Gastroesophageal sphincter (tissue), 4 donors: ENCODE measurements around the gene ZMYND10. TPM values are rescaled to one million over a fixed set of nuclear protein-coding genes. Genes with fewer than 3 reads are reported as not detected.
A peak's percentile ranks its signal among the peaks of the same experiment; 100 is the strongest.

Experiments used
- ATAC-seq: fragments of 150-250 bp; one replicate; pipeline ENCODE4 v1.9.1; 2016; ENCODE audit warnings: mild to moderate bottlenecking, moderate library complexity
- H3K27ac ChIP-seq, 4 donors: fragments of 200-600 bp; sonication (generic) in 3 of 4; 1 replicate in 3 of 4; 2 replicates in 1 of 4; pipeline ENCODE4 v1.5.1; 2016 to 2019
- H3K27me3 ChIP-seq: fragments of 200-600 bp; sonication (generic); one replicate; pipeline ENCODE4 v1.5.1; 2019
- H3K36me3 ChIP-seq, 2 donors: fragments of 200-600 bp; sonication (generic); one replicate each; pipeline ENCODE4 v1.5.1; 2019; ENCODE audit warnings: control low read depth in 1 of 2
- H3K4me1 ChIP-seq, 3 donors: fragments of 200-600 bp; sonication (generic); 1 replicate in 2 of 3; 2 replicates in 1 of 3; pipeline ENCODE4 v1.5.1; 2016 to 2019; ENCODE audit warnings: control low read depth in 2 of 3
- H3K4me3 ChIP-seq, 2 donors: fragments of 200-600 bp; sonication (generic); one replicate each; pipeline ENCODE4 v1.5.1; 2019; ENCODE audit warnings: mild to moderate bottlenecking in 1 of 2, moderate library complexity in 1 of 2
- H3K9me3 ChIP-seq, 3 donors: fragments of 200-600 bp; sonication (generic); one replicate each; pipeline ENCODE4 v1.5.1; 2017 to 2019; ENCODE audit warnings: control low read depth in 2 of 3
- EP300 ChIP-seq: sonication (generic); formaldehyde crosslinking; IDR thresholded peaks from one replicate; pipeline ENCODE4 v1.6.1; 2017; ENCODE audit warnings: antibody characterized with exemption, mild to moderate bottlenecking
- POLR2A ChIP-seq, 2 donors: fragments of 450-650 bp; IDR thresholded peaks; one replicate each; pipeline ENCODE4 v1.6.1; 2017; ENCODE audit warnings: antibody characterized with exemption in 2 of 2, mild to moderate bottlenecking in 2 of 2, moderate library complexity in 1 of 2
- POLR2AphosphoS5 ChIP-seq: sonication (generic); formaldehyde crosslinking; IDR thresholded peaks from one replicate; pipeline ENCODE4 v1.6.1; 2017; ENCODE audit warnings: antibody characterized with exemption
- WGBS, 2 donors: methylation state at CpG; one replicate each; pipeline ENCODE4 v1.1.5; 2018; ENCODE audit warnings: low coverage in 1 of 2; 5-methylcytosine and 5-hydroxymethylcytosine counted together
- total RNA-seq, 4 donors: library from RNA; depleted of rRNA; stranded (reverse); fragments of >200 nt; gene quantifications; one replicate each; pipeline ENCODE4 v1.1.0, GENCODE V29; 2016
- TF ChIP-seq, protein P1 (sequence below), 4 experiments: fragments of 200-600 bp in 2 of 4; fragments of 450-650 bp in 2 of 4; sonication (generic) in 1 of 4; IDR thresholded peaks; one replicate each; pipeline ENCODE4 v1.5.1; 2017 to 2019; ENCODE audit warnings: antibody characterized with exemption in 4 of 4, mild to moderate bottlenecking in 2 of 4, moderate library complexity in 2 of 4

The ZMYND10 gene
- total RNA-seq, 4 donors from 2014 or later, result 0.54 TPM; not detected in 3

DNA sequence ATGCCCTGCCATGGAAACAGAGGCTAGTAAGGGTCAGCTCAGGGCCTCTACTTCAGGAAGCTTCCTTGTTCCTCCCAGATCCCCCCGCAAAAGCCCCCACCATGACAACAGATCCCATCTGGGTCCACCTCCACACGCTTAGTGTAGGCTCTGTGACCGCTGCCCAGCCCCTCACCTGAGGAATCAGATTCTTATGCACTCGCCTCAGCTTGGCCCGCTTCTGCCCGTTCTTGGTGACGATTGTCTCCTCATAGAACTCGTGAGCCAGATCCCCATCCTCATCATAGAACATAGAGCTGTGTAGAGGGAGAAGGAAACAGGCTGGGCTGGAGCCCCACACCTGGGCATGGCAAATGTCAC is 19.4 kb downstream of the ZMYND10 start:
- Histone ChIP-seq H3K4me1 (peaks cover 0 to 74% (median 30%) of the 10 kb centered on the region in 3 donors), H3K27me3 (no peaks in the 10 kb centered on the region), H3K27ac (peak overlapping the region in 1 of 4 donors; percentile 97), H3K4me3 (no peak overlapping the region), H3K36me3 (peaks cover 0 to 45% of the 10 kb centered on the region in 2 donors), H3K9me3 (no peaks in the 10 kb centered on the region)
- no peak for ATAC-seq
- WGBS, 2 donors, result 80% methylated on average over 1 of the region's 8 CpGs; no CpG with 5 or more reads in 1 of the 2 donors
- TF ChIP-seq, protein P1, sequence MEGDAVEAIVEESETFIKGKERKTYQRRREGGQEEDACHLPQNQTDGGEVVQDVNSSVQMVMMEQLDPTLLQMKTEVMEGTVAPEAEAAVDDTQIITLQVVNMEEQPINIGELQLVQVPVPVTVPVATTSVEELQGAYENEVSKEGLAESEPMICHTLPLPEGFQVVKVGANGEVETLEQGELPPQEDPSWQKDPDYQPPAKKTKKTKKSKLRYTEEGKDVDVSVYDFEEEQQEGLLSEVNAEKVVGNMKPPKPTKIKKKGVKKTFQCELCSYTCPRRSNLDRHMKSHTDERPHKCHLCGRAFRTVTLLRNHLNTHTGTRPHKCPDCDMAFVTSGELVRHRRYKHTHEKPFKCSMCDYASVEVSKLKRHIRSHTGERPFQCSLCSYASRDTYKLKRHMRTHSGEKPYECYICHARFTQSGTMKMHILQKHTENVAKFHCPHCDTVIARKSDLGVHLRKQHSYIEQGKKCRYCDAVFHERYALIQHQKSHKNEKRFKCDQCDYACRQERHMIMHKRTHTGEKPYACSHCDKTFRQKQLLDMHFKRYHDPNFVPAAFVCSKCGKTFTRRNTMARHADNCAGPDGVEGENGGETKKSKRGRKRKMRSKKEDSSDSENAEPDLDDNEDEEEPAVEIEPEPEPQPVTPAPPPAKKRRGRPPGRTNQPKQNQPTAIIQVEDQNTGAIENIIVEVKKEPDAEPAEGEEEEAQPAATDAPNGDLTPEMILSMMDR (IDR thresholded peaks at IDR 0.05), result no peak
- TF ChIP-seq EP300, result no peak
- TF ChIP-seq POLR2A (IDR thresholded peaks at IDR 0.05), result no peak
- no peak for TF ChIP-seq POLR2AphosphoS5

DNA sequence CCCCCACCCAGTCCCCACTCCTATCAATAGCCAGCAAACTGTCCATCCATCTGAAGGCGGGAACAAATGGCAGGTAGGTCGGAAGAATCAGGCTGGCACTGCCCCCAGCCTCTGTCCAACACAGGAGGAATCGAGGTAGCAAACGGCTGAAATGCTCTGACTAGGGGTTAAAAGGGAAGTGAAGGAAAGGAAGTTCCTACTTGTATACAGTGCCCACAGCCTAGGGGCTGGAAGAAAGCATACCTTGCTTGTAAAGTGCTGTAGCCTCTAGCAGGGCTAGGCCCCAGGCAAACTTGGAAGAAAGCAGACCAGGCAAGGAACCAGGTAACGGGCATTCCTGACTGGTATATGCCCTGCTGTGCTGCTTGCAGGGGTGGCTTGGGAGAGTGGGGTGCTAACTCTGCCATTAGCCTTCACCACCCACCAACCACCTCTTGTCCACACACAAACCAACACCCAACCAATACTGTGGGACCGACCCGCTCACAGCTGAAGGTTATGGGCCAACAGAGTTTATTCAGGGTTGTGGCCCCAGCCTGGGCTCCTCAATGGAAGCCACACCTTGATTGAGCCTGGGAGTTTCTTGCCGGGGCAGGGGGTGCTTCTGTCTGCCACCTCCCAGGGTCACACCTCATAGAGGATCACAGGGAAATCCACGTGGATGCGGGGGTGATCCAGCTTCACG is 19.9 kb downstream of the ZMYND10 start:
- H3K4me3 ChIP-seq, result no peak overlapping the region
- no peak for TF ChIP-seq POLR2A (IDR thresholded peaks at IDR 0.05)
- TF ChIP-seq POLR2AphosphoS5, result no peak
- TF ChIP-seq, protein P1 (IDR thresholded peaks at IDR 0.05), result no peak
- TF ChIP-seq EP300, result no peak
- no peaks in the 10 kb centered on the region for H3K9me3 ChIP-seq
- H3K36me3 ChIP-seq, result peaks cover 0 to 39% of the 10 kb centered on the region in 2 donors
- 60 to 84% methylated on average over 1 to 5 of the region's 11 CpGs for WGBS, 2 donors
- H3K27me3 ChIP-seq, result no peaks in the 10 kb centered on the region
- peak overlapping the region in 3 of 4 donors; percentile 94 to 97 (median 96) for H3K27ac ChIP-seq
- ATAC-seq, result no peak
- H3K4me1 ChIP-seq, result peaks cover 0 to 77% (median 31%) of the 10 kb centered on the region in 3 donors

DNA sequence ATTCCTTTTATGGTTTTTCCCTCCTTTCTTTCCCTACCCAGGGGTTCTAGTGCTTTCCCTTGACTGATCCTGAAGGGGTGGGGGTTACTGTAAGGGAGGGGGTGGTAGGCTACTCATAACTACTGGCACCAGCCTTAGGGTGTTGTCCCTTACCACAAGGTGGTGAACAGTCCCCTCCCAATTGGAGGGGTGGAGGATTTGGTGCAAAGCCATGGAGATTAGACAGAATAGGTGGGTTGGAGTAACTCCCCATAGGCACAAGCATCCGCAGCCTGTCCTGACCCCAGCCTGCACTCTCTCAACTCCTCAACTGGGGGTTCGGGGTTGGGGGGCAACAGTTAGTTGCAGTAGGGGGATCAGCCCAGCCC is 20.4 kb downstream of the ZMYND10 start:
- TF ChIP-seq POLR2A (IDR thresholded peaks at IDR 0.05) (no peak), EP300 (no peak)
- H3K4me1 ChIP-seq, result peaks cover 0 to 82% (median 37%) of the 10 kb centered on the region in 3 donors
- H3K27me3 ChIP-seq, result no peaks in the 10 kb centered on the region
- peaks cover 0 to 34% of the 10 kb centered on the region in 2 donors for H3K36me3 ChIP-seq
- ATAC-seq, result no peak
- peak overlapping the region in 3 of 4 donors; percentile 94 to 97 (median 96) for H3K27ac ChIP-seq
- WGBS, 2 donors, result no CpG with 5 or more reads among the region's 2 CpGs
- H3K9me3 ChIP-seq, result no peaks in the 10 kb centered on the region
- H3K4me3 ChIP-seq, result no peak overlapping the region

DNA sequence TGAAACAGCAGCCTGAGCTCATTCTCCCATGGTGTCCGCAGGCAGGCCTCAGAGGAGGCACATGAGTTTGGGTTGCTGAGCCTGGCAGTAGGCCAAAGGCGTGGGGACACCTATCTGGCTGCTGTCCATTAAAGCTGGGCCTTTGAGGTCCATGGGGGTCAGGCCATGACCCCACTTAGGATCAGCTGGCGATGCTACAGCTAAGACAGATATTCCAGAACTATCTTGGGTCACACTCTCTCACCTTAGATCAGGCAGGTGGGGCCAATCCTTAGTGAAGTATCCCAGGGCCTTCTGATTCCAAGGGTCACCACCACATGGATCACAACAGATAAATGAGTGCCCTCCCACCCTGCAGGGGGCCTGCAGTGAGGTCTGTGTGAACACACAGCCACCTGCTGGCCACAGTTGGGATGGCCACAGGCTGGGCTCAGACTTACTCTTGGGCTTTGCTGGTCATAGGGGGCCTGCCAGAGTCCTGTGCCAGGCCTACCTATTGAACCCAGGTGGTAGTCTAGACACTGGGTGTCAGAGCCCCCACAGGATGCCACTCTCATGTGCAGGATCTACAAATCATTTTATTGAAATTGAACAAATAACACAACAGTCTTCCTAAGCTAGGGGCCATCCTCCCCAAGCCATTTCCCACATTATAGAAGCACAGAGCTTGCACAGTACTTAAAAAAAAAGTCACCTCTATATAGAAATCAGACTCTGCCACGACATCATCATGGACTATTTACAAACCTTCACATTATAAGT is 21.0 kb downstream of the ZMYND10 start:
- Histone ChIP-seq H3K4me1 (peaks cover 0 to 88% (median 42%) of the 10 kb centered on the region in 3 donors), H3K36me3 (peaks cover 0 to 32% of the 10 kb centered on the region in 2 donors), H3K27ac (peak overlapping the region; percentile 12 to 97 (median 95)), H3K4me3 (no peak overlapping the region), H3K27me3 (no peaks in the 10 kb centered on the region), H3K9me3 (no peaks in the 10 kb centered on the region)
- ATAC-seq, result no peak
- WGBS, 2 donors, result 0 to 29% methylated on average over 1 of the region's 4 CpGs
- no peak for TF ChIP-seq POLR2A (IDR thresholded peaks at IDR 0.05)
- TF ChIP-seq, protein P1 (IDR thresholded peaks at IDR 0.05), result peak in 3 of 4 experiments; percentile 80 to 83 (median 82)

DNA sequence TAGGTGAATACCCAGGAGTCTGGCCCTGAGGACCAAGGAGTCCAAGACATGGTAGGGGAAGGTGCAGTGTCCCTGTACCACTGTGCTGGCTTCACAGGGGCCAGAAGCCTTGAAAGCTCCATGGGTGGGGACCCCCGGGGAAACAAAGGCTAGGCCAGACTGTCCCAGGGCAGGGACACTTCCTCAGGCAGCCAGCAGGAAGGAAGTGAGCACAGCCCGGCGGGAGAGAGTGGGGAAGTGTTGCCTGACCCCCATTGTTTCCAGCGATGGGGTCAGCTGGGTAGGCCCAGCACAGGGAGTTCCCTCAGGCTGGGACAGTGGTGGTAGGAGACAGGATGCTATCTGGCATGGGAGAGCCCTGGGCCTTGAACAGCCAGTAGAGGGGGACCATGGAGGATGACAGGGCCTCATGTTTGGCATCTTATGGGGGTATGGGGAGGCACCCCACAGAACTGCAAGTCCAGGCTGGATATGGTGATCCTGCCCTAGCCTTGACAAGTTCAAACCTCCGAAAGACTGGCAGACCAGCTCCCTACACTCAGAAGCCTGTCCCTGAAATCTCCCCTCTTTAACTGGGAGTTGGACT is 21.8 kb downstream of the ZMYND10 start:
- WGBS, 2 donors, result no CpG with 5 or more reads among the region's 5 CpGs
- peaks cover 0 to 32% of the 10 kb centered on the region in 2 donors for H3K36me3 ChIP-seq
- no peaks in the 10 kb centered on the region for H3K27me3 ChIP-seq
- peak; percentile 14 for ATAC-seq
- H3K4me3 ChIP-seq, result peak overlapping the region in 1 of 2 donors; percentile 89
- TF ChIP-seq EP300, result no peak
- peak; percentile 54 for TF ChIP-seq POLR2AphosphoS5
- TF ChIP-seq, protein P1 (IDR thresholded peaks at IDR 0.05), result peak in 2 of 4 experiments; percentile 13 to 19
- peak overlapping the region; percentile 12 to 97 (median 95) for H3K27ac ChIP-seq
- no peaks in the 10 kb centered on the region for H3K9me3 ChIP-seq
- H3K4me1 ChIP-seq, result peaks cover 0 to 91% (median 47%) of the 10 kb centered on the region in 3 donors
